Brain microvascular endothelial cell (primary cell): Measurements from ENCODE around the gene MDM4.
A peak's percentile ranks its signal among the peaks of the same experiment; 100 is the strongest.

Experiments used
- DNase-seq: peaks from one replicate; pipeline ENCODE4 v3.0.0-alpha.2; 2020
- H3K27ac ChIP-seq: fragments of 250-450 bp; sonication (Bioruptor Pico); 2 replicates; pipeline ENCODE4 v1.5.1; 2020; ENCODE audit warnings: mild to moderate bottlenecking, moderate library complexity
- H3K27me3 ChIP-seq: fragments of 250-450 bp; sonication (Bioruptor Pico); replicated peaks from 2 replicates; pipeline ENCODE4 v1.5.1; 2020; ENCODE audit warnings: mild to moderate bottlenecking
- H3K36me3 ChIP-seq: fragments of 250-450 bp; sonication (Bioruptor Pico); replicated peaks from 2 replicates; pipeline ENCODE4 v1.5.1; 2020; ENCODE audit warnings: mild to moderate bottlenecking
- H3K4me3 ChIP-seq: 2 replicates; pipeline ENCODE4 v1.5.1; 2011; ENCODE audit warnings: low read depth, mild to moderate bottlenecking, control low read depth, low read length, moderate library complexity
- in situ Hi-C: cut with HindIII; loops from 2 replicates; pipeline ENCODE4 v1.10.0; 2017; ENCODE audit warnings: low sequenced_read_pairs, low pct_ligation_motif_present
- TF ChIP-seq, protein P1 (sequence below): IDR thresholded peaks from 2 replicates; pipeline ENCODE4 v1.5.1; 2011; ENCODE audit warnings: low read depth, mild to moderate bottlenecking, moderate library complexity, low read length, control low read depth, inconsistent platforms; ENCODE audit errors: missing control alignments

The MDM4 gene

DNA sequence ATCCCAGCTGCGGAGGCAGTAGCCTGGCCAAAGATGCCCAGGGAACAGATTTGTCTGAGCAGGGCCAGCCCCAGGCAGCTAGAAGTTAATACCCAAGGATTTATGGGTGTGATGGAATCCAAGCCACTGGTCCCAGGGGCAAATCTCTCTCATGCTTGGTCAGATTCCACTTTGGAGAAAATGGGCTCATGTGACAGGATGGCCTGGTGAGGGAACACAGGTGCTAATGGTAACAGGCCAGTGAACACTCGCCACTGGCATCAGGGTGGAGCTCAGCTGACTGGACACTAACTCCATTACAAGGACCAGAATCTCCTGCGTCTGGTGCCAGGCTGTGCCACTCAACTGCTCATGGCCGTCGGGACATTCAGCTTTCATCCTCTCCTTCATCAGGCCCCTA, 12.0 kb downstream of the MDM4 start:
- no peak for DNase-seq
- in situ Hi-C loops: no loop called here
- TF ChIP-seq, protein P1, sequence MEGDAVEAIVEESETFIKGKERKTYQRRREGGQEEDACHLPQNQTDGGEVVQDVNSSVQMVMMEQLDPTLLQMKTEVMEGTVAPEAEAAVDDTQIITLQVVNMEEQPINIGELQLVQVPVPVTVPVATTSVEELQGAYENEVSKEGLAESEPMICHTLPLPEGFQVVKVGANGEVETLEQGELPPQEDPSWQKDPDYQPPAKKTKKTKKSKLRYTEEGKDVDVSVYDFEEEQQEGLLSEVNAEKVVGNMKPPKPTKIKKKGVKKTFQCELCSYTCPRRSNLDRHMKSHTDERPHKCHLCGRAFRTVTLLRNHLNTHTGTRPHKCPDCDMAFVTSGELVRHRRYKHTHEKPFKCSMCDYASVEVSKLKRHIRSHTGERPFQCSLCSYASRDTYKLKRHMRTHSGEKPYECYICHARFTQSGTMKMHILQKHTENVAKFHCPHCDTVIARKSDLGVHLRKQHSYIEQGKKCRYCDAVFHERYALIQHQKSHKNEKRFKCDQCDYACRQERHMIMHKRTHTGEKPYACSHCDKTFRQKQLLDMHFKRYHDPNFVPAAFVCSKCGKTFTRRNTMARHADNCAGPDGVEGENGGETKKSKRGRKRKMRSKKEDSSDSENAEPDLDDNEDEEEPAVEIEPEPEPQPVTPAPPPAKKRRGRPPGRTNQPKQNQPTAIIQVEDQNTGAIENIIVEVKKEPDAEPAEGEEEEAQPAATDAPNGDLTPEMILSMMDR: no peak
- Histone ChIP-seq H3K27ac (no peak overlapping the region), H3K27me3 (no peaks in the 10 kb centered on the region), H3K36me3 (peaks cover 36% of the 10 kb centered on the region), H3K4me3 (no peak overlapping the region)

DNA sequence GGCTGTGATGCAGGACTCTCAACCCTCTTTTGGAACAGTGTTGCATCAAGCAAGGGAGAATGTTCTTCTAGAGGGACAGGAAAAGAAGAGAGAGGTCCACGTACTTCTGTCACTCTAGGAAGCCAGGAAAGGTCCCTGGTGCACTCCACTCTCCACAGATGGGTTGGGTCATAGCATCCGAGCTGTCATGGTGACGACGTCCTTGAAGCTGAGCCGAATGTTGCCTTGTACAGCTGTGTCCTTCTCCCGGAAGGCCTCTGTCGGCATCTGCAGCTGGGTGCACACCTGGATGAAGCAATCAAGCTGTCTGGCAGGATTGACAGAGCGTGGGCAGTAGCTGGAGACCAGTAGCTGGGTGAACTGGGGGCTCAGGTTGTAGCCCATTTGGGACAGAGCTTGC, 12.5 kb downstream of the MDM4 start:
- peaks cover 36% of the 10 kb centered on the region for H3K36me3 ChIP-seq
- DNase-seq: no peak
- no peak overlapping the region for H3K4me3 ChIP-seq
- in situ Hi-C loops: no loop called here
- no peak overlapping the region for H3K27ac ChIP-seq
- H3K27me3 ChIP-seq: no peaks in the 10 kb centered on the region
- TF ChIP-seq, protein P1: no peak

DNA sequence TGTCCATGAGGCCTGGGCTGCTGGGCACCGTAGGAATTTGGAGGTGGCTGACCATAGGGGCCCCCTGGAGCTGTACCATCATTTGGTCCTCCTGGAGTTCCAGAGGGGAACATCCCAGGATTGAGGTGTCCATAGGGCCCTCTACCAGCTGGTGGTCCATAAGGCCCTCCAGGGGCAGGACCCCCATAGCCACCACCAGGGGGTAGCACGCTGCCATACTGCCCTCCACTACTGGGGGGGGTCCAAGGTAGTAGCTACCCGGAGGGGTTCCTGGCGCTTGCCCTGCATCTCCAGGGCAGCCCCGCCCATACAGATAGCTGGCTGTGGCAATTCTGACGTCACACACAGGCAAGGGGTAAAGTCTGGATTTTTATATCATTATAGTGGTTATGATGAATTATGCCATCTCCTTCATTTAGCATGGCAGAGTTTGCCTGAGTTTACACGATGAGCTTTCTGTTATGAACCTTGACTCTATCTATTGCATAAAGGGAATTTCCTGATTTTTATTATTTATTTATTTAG, 13.2 kb downstream of the MDM4 start:
- Histone ChIP-seq H3K27me3 (no peaks in the 10 kb centered on the region), H3K36me3 (peaks cover 37% of the 10 kb centered on the region), H3K27ac (no peak overlapping the region), H3K4me3 (no peak overlapping the region)
- in situ Hi-C loops: no loop called here
- TF ChIP-seq, protein P1: peak; percentile 32
- no peak for DNase-seq

DNA sequence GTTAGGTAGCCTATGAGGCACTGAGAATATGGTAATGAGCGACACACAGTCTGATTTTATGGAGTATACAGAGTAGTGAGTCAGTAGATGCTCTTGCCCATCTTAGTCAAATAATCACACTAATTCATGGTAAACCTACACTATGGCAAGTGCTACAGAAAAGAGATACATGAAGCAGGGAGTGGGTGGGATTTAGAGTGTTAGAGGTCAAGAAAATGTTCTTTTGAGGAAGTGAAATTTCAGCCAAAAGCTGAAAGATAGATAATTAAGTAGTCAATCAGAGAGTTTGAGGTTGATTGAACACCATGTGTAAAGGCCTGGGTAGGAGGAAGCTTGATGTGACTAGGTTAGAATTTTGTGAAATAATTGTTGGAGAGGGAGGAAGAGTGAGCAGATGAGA, 14.7 kb downstream of the MDM4 start:
- peaks cover 35% of the 10 kb centered on the region for H3K36me3 ChIP-seq
- TF ChIP-seq, protein P1: no peak
- no peak overlapping the region for H3K27ac ChIP-seq
- H3K4me3 ChIP-seq: no peak overlapping the region
- DNase-seq: no peak
- in situ Hi-C loops: no loop called here
- no peaks in the 10 kb centered on the region for H3K27me3 ChIP-seq

DNA sequence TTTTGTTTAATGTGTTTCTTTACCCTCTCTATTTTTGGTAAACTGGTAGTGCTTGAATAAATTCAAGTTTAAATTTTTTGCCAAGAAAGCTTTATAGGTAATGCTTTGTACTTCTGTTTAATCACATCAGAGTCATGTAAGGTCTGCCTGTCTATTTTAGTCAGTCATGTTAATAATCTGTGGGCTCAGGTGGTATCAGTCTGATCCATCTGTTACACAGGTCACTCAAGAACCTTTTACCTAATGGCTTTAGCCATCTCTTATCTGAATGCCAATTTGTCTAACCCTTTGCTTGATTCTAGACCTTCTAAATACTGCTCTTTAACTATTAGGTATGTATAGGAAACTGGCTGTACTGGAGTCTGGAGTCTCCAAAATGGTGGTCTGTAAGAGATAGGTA, 16.6 kb downstream of the MDM4 start:
- peaks cover 30% of the 10 kb centered on the region for H3K36me3 ChIP-seq
- TF ChIP-seq, protein P1: no peak
- DNase-seq: no peak
- in situ Hi-C loops: no loop called here
- H3K27me3 ChIP-seq: no peaks in the 10 kb centered on the region
- no peak overlapping the region for H3K27ac ChIP-seq
- H3K4me3 ChIP-seq: no peak overlapping the region

DNA sequence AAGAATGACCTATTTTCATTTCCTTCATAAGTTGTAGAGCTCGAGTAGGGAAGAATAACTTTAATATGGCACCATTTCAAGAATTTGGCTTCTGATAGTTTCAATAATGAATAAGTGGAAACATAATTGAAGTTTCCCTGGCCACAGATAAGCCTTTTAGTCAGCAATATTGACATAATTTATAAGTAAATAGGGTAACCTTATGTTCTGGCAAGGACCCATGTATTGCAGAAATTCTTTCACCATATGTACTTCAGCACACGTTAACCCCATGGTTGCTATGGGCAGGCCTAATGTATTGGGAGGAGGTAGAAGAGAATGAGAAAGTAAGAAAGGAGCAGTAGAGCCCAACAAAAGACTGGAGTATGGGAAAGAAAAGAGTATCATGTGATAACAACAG, 25.4 kb downstream of the MDM4 start:
- peaks cover 63% of the 10 kb centered on the region for H3K36me3 ChIP-seq
- in situ Hi-C loops: no loop called here

More for the DNA sequence above, 25.4 kb downstream of the MDM4 start:
- no peak overlapping the region for H3K4me3 ChIP-seq
- no peak for DNase-seq
- TF ChIP-seq, protein P1: no peak
- no peak overlapping the region for H3K27ac ChIP-seq
- no peaks in the 10 kb centered on the region for H3K27me3 ChIP-seq
